Activated T-helper 2 cell treated with anti-CD3 and anti-CD28 coated beads, Interferon-gamma antibody, Interleukin-2, Interleukin-4, amounts not matched to agents 10 μg/mL and 5 μg/mL and 100 μg/mL, durations not matched to agents 14 hours and 24 hours and 36 hours (primary cell): ENCODE results near the gene CST11. TPM values are rescaled to one million over a fixed set of nuclear protein-coding genes. Genes with fewer than 3 reads are reported as not detected.
"Not testable (repeated sequence)": the region's sequence is repeated elsewhere in the genome, so short reads cannot be mapped to it uniquely, and the experiment has no call there.

Experiments used
- DNase-seq: peaks from one replicate; pipeline ENCODE4 v3.0.0; 2021; ENCODE audit warnings: low spot score
- H3K27ac Mint-ChIP-seq: one replicate; pipeline ENCODE4 v1.8.0; 2021; ENCODE audit warnings: mixed read lengths
- H3K27me3 Mint-ChIP-seq: one replicate; pipeline ENCODE4 v1.8.0; 2021; ENCODE audit warnings: low read depth, mixed read lengths
- H3K36me3 Mint-ChIP-seq: one replicate; pipeline ENCODE4 v1.8.0; 2021; ENCODE audit warnings: low read depth, mixed read lengths
- H3K4me1 Mint-ChIP-seq: one replicate; pipeline ENCODE4 v1.8.0; 2021; ENCODE audit warnings: low read depth, mixed read lengths
- H3K4me3 Mint-ChIP-seq: one replicate; pipeline ENCODE4 v1.8.0; 2021; ENCODE audit warnings: low read depth, mild to moderate bottlenecking, moderate library complexity, mixed read lengths
- H3K9me3 Mint-ChIP-seq: one replicate; pipeline ENCODE4 v1.8.0; 2021; ENCODE audit warnings: mixed read lengths
- intact Hi-C: fragments of 100-400 bp; cut with micrococcal nuclease; formaldehyde crosslinking; loops from one replicate; pipeline ENCODE4 v1.15.1; 2023
- total RNA-seq: library from RNA; stranded (reverse); gene quantifications from 2 replicates; pipeline ENCODE4 v1.2.3, GENCODE V29; 2022

CST11 gene
- total RNA-seq, 1 donor from 2014 or later, result not detected

DNA sequence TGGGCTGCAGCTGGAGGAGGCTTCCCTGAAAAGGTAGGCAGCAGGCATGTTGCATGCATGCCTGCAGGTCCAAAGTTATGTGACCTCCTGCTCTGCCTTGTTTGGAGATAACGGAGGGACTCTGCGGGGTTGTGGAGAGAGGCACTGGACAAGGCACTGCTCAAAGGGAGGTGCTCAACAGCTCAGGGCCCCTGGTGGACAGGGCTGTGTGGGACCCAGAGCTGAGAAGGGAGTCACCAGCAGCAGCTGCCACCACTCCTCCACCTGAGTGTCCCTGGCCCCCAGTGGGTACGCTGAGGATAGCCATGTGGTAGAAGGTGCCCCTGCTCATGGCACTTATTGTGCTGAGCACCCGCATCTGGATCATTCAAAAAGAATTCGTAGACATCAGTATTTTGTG is 22.7 kb upstream of the CST11 start:
- intact Hi-C loops, result no loop called here
- Mint-ChIP-seq H3K27me3 (no peaks in the 10 kb centered on the region), H3K36me3 (no peaks in the 10 kb centered on the region), H3K4me1 (no peaks in the 10 kb centered on the region), H3K4me3 (no peak overlapping the region), H3K9me3 (no peaks in the 10 kb centered on the region), H3K27ac (no peak overlapping the region)
- DNase-seq, result no peak

DNA sequence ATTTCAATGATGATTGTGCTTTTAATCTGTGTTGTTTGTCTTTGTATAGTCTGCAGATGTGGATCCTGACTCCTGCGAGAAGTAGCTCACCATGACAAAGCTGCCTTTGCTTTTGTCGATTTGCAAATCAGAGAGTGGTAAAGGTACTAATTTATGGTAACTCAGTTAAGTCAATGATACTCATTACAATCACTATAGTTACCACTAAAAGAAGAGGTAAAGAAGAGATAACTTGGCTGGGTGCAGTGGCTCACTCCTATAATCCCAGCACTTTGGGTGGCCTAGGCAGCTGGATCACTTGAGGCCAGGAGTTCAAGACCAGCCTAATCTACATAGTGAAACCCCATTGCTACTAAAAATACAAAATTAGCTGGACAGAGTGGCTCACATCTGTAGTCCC is 20.6 kb upstream of the CST11 start:
- DNase-seq, H3K4me3 Mint-ChIP-seq, H3K36me3 Mint-ChIP-seq, intact Hi-C loops, H3K9me3 Mint-ChIP-seq, H3K27me3 Mint-ChIP-seq, H3K27ac Mint-ChIP-seq, H3K4me1 Mint-ChIP-seq: not testable (repeated sequence)

DNA sequence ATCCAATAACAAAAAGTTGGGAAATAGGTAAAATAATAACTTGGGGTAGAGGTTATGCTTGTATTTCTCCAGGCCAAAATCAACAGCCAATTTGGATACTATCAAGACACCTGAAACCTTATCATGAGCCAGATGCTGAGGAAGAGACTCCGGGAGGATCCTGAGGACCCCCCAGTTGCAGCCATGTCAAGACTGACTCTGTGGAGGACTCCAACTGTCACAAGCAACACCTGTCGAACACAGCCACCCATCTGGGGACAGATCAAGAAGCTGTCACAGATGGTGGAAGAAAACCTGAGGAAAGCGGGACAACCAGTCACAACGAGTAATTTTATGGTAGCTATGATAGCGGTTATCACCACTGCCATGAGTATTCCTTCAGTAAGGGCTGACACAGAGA is 19.6 kb upstream of the CST11 start:
- H3K4me3 Mint-ChIP-seq, DNase-seq, H3K9me3 Mint-ChIP-seq, H3K27ac Mint-ChIP-seq, H3K27me3 Mint-ChIP-seq, intact Hi-C loops, H3K36me3 Mint-ChIP-seq, H3K4me1 Mint-ChIP-seq: not testable (repeated sequence)

DNA sequence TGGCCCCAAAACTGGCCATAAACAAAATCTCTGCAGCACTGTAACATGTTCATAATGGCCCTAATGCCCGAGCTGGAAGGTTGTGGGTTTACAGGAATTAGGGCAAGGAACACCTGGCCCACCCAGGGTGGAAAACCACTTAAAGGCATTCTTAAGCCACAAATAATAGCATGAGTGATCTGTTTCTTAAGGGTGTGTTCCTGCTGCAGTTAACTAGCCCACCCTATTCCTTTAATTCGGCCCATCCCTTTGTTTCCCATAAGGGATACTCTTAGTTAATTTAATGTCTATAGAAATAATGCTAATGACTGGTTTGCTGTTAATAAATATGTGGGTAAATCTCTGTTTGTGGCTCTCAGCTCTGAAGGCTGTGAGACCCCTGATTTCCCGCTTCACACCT is 14.3 kb upstream of the CST11 start:
- H3K4me3 Mint-ChIP-seq, H3K27me3 Mint-ChIP-seq, intact Hi-C loops, H3K27ac Mint-ChIP-seq, DNase-seq, H3K4me1 Mint-ChIP-seq, H3K36me3 Mint-ChIP-seq: not testable (repeated sequence)
- H3K9me3 Mint-ChIP-seq, result peaks cover 11% of the 10 kb centered on the region

DNA sequence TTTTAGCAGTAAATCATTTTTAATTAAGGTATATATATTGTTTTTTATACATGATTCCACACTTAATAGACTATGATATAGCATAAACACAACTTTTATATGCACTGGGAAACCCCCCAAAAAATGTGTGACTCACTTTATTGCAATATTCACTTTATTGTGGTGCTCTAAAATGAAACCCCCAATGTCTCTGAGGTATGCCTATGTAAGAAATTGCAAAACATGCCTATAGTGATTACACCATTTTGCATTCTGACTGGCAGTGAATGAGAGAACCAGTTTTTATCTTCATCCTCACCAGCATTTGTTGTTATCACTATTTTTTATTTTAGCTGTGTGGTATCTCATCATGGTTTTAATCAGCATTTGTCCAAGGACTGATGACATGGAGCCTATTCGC is 8.5 kb upstream of the CST11 start:
- Mint-ChIP-seq H3K9me3 (peaks cover under 1% of the 10 kb centered on the region), H3K36me3 (no peaks in the 10 kb centered on the region), H3K4me1 (peaks cover 4% of the 10 kb centered on the region), H3K27ac (no peak overlapping the region), H3K27me3 (peaks cover 6% of the 10 kb centered on the region), H3K4me3 (no peak overlapping the region)
- intact Hi-C loops, result no loop called here
- DNase-seq, result no peak

DNA sequence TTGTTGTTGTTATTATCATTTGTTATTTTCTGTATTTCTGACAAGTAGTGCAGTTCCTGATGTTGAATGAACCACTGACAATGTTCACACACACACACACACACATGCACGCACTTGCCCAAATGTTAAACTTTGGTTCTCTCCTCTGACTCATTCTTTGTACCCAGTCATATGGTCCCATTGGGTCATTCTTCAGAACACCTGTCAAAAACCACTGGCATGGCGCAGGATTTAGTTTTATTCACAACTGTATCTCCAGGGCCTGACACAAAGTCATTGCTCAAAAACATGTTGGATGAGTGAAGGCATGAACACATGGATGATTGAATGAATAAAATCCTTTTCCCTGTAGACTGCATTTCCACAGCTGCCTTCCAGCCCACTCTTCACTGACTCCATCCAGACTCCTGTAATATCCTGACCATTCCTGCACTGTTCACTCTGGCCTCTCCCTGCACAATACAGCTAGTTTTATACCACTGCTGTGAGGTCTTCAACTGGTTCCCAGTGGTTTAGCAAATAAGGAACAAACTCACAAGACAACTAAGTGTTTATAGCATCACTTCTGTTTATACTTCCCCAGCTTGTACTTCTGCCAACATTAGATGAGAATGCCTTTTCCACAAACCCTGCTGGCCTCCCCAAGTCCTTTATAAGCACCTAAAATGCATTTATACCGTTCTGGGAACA is 6.9 kb upstream of the CST11 start:
- Mint-ChIP-seq H3K9me3 (no peaks in the 10 kb centered on the region), H3K27me3 (peaks cover 6% of the 10 kb centered on the region), H3K4me3 (no peak overlapping the region), H3K27ac (no peak overlapping the region), H3K4me1 (peaks cover 7% of the 10 kb centered on the region), H3K36me3 (no peaks in the 10 kb centered on the region)
- DNase-seq, result no peak
- intact Hi-C loops, result no loop called here

DNA sequence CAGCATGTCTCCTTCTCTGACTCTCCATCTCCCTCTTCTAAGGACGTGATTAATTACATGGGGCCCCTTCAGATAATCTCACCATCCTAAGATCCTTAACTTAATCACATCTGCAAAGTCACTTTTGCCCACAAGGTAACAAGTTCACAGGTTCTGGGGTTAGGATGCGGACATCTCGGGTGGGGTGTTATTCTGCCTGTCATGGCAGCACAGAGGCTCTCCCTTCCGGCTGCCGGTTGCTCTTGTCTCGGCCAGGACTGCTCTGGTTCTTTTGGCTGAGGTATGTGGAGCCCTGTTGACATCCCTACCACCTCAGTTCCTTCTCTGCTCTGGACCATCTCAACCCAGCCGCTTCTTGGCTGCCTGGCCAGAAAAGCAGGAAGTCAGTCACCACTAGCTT is 4.2 kb upstream of the CST11 start:
- peaks cover 7% of the 10 kb centered on the region for H3K4me1 Mint-ChIP-seq

DNA sequence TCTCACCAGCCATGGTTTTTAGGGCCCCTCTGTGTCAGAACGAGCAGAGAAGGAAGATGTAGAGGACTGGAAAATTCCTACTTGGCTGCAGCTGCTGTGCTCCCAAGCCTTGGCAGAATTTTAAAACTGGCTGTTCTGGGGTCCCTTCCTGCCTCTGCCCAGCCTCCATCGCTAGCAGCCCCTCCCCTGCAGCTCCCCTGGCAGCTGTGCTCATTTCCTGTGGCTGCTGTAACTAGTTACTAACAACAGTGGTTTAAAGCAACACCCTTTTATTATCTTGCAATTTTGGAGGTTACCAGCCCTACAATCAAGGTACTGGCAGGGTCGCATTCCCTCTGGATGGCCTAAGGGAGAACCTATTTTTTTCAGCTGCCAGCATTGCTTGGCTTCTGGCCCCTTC is 3.7 kb upstream of the CST11 start:
- Mint-ChIP-seq H3K4me3 (no peak overlapping the region), H3K27me3 (peaks cover 4% of the 10 kb centered on the region), H3K36me3 (no peaks in the 10 kb centered on the region), H3K27ac (no peak overlapping the region), H3K4me1 (peaks cover 7% of the 10 kb centered on the region), H3K9me3 (no peaks in the 10 kb centered on the region)
- no peak for DNase-seq
- intact Hi-C loops, result no loop called here

More for the DNA sequence above, 4.2 kb upstream of the CST11 start:
- DNase-seq, result no peak
- intact Hi-C loops, result no loop called here
- Mint-ChIP-seq H3K36me3 (no peaks in the 10 kb centered on the region), H3K9me3 (no peaks in the 10 kb centered on the region), H3K27me3 (peaks cover 4% of the 10 kb centered on the region), H3K27ac (no peak overlapping the region), H3K4me3 (no peak overlapping the region)

DNA sequence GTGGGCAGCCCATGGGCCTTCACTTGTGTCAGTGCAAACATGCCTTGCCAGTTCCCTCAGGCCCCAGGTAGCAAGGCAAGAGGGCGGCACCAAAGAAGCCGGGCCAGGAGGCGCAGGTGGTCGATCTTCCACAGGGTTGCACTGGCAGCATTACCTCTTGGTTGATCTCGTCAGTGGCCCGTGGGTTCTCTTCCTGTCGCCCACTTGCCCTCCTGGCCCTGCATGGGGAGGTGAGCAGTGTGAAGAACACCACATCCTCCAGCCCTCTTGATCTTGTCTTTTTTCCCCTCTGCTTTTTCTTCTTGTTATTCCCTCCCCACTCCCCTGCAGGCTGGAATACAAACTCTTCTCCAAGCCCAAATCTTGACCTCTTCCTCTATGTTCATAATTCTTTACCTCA is 3.0 kb upstream of the CST11 start:
- no peak for DNase-seq
- Mint-ChIP-seq H3K36me3 (no peaks in the 10 kb centered on the region), H3K27ac (no peak overlapping the region), H3K9me3 (no peaks in the 10 kb centered on the region), H3K27me3 (peaks cover 4% of the 10 kb centered on the region), H3K4me3 (no peak overlapping the region), H3K4me1 (peaks cover 7% of the 10 kb centered on the region)
- intact Hi-C loops, result no loop called here

DNA sequence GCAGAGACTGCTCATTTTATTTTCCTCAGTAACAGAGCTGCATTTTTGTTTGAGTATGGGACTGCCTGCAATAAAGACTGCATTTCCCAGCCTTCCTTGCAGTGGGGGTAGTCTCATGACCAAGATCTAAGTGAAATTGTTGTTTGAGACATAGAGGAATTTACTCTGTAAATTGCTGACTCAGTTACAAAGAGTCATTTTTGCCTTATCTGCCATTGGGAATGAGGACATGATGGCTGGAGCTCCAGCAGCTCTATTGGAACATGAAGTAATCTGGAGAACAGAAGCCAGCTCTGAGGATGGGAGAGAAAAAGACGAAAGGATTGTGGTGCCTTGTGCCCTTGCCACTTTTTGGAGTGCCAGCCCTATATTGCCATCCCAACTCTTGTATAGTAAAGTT is 2.1 kb upstream of the CST11 start:
- Mint-ChIP-seq H3K9me3 (no peaks in the 10 kb centered on the region), H3K4me1 (peaks cover 7% of the 10 kb centered on the region), H3K4me3 (no peak overlapping the region), H3K27ac (no peak overlapping the region), H3K36me3 (no peaks in the 10 kb centered on the region), H3K27me3 (peaks cover 4% of the 10 kb centered on the region)
- DNase-seq, result no peak
- intact Hi-C loops, result no loop called here

DNA sequence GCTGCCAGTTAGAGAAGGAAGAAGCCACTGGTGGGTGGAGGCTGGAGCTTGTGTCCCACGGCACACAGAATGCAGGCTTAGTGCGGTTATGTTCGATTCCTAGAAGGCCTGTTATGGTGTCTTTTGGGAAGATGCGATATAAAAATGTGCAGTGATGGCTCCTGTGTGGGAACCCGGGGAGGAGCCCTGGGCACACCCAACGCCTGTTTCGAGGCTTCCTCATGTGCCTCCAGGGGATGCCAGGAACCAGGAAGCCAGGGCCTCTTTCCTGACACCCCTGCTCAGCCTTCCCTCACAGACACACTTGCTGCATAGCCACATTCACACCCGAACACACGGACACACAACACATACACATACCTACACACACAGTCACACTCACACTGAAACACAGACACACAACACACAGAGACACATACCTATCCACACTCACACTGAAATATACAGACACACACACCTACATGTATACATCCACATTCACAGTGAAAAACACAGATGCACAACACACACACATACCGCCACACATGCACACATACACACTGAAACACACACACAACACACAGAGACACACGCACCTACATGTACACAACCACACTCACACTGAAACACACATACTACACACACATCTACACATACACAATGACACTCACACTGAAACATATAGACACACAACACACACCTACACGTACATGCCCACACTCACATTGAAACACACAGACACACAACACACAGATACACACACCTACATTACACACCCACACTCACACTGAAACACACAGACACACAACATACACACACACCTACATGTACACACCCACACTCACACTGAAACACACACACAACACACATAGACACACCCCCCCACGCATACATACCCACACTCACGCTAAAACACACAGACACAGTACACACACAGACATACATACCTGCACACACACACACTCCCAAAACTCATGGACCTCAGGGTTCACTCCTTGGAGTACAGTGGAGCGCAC is 1.2 kb upstream of the CST11 start:
- Mint-ChIP-seq H3K36me3 (no peaks in the 10 kb centered on the region), H3K9me3 (no peaks in the 10 kb centered on the region), H3K4me3 (no peak overlapping the region), H3K4me1 (peaks cover 10% of the 10 kb centered on the region), H3K27me3 (no peaks in the 10 kb centered on the region), H3K27ac (no peak overlapping the region)
- no peak for DNase-seq
- intact Hi-C loops, result no loop called here

DNA sequence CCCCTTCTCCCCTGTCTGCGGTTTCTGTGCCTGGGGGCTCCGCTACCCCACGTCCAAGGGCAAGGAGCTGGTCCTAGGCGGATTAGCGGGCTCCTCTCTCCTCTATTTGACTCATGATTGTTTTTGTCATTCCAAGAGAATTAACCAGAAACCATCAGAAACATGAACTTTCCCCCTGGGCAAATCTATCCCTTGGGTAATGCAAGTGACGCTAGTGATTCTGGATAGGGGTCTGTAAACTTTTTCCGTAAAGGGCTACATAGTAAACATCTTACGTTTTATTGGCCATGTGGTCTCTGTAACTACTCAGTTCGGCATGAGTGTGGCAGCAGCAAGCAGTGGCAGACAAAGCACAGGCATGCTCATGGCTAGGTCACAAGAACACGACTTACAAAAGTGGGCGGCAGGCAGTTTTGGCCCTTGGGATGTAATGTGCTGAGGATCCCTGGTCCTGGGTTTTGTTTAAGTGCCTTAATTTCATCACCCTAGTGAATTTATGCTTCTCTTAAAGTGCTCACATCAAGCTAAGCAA is 654 bp downstream of the CST11 start:
- intact Hi-C loops, result no loop called here
- no peak overlapping the region for H3K4me3 Mint-ChIP-seq
- no peaks in the 10 kb centered on the region for H3K27me3 Mint-ChIP-seq
- no peaks in the 10 kb centered on the region for H3K36me3 Mint-ChIP-seq
- peaks cover 10% of the 10 kb centered on the region for H3K4me1 Mint-ChIP-seq
- no peak for DNase-seq
- H3K9me3 Mint-ChIP-seq, result no peaks in the 10 kb centered on the region
- no peak overlapping the region for H3K27ac Mint-ChIP-seq

DNA sequence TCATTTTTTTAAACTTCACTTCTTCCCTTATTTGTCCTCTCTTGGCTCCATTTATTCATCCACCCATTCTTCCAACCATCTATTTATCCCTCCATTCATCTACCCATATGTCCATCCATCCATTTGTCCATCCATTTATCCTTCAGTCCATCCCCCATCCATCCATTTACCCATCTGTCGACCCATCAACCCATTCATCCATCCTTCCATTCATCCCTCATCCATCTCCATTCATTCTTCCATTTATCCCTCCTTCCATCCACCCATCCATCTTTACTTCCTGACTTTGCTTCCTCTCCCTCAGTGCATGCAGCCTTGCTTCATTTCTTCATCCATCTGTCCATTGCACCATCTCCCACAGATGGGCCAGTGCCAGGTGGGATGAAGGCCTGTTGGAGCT is 1.8 kb downstream of the CST11 start:
- Mint-ChIP-seq H3K4me3 (no peak overlapping the region), H3K4me1 (peaks cover 5% of the 10 kb centered on the region), H3K36me3 (no peaks in the 10 kb centered on the region), H3K27me3 (no peaks in the 10 kb centered on the region), H3K27ac (no peak overlapping the region), H3K9me3 (no peaks in the 10 kb centered on the region)
- no peak for DNase-seq
- intact Hi-C loops, result no loop called here
